Adrenal gland (tissue), 19 donors: ENCODE measurements around the gene SPG11. TPM values are rescaled to one million over a fixed set of nuclear protein-coding genes. Genes with fewer than 3 reads are reported as not detected.

Experiments
- DNase-seq, 7 donors: peaks; one replicate each; pipeline ENCODE4 v3.0.0-alpha.2; 2019 to 2020
- H3K27ac ChIP-seq, 5 donors: fragments of 200-600 bp; sonication (generic) in 4 of 5; 1 replicate in 3 of 5; 2 replicates in 2 of 5; pipeline versions ENCODE4 v1.5.1 to v1.8.0; 2016 to 2020; ENCODE audit warnings: mild to moderate bottlenecking in 1 of 5
- H3K27me3 ChIP-seq: fragments of 200-600 bp; 2 replicates; pipeline ENCODE4 v1.8.0; 2021
- H3K36me3 ChIP-seq, 2 donors: fragments of 200-600 bp; replicated peaks in 1 of 2; 1 replicate in 1 of 2; 2 replicates in 1 of 2; pipeline versions ENCODE4 v1.5.1 to v1.8.0; 2018 to 2022
- H3K4me1 ChIP-seq, 2 donors: fragments of 200-600 bp; replicated peaks in 1 of 2; 1 replicate in 1 of 2; 2 replicates in 1 of 2; pipeline versions ENCODE4 v1.5.1 to v1.8.0; 2018 to 2021
- H3K4me3 ChIP-seq, 4 donors: fragments of 200-600 bp; sonication (generic) in 3 of 4; one replicate each; pipeline ENCODE4 v1.5.1; 2016 to 2018
- H3K9me3 ChIP-seq, 3 donors: fragments of 200-600 bp; sonication (generic) in 1 of 3; replicated peaks in 1 of 3; 1 replicate in 2 of 3; 2 replicates in 1 of 3; pipeline versions ENCODE4 v1.5.1 to v1.8.0; 2016 to 2021
- POLR2A ChIP-seq, 2 donors: fragments of 450-650 bp; IDR thresholded peaks; one replicate each; pipeline ENCODE4 v1.6.1; 2017; ENCODE audit warnings: antibody characterized with exemption in 2 of 2, mild to moderate bottlenecking in 2 of 2, moderate library complexity in 1 of 2
- WGBS, 4 donors: extraction: QIAGEN DNeasy Blood & Tissue Kit in 2 of 4; methylation state at CpG; one replicate each; pipeline versions ENCODE4 v1.1.5 to v1.1.7; 2013 to 2017; 5-methylcytosine and 5-hydroxymethylcytosine counted together
- intact Hi-C, 2 donors: fragments of 100-400 bp; cut with DNase I; formaldehyde crosslinking; loops; one replicate each; pipeline versions ENCODE4 v1.14.1 to v1.15.0; 2022 to 2023
- long read RNA-seq, 10 donors: library from polyadenylated mRNA in 3 of 10; unstranded in 2 of 10; stranded (forward) in 1 of 10; transcript quantifications; one replicate each; pipeline ENCODE4 v2.0.0 and lab custom pipeline, GENCODE V29; 2021 to 2026
- polyA plus RNA-seq, 3 donors: library from polyadenylated mRNA; stranded (reverse); fragments of 200-250 nt in 2 of 3; fragments of 350-450 nt in 1 of 3; fragmentation: Illumina TruSeq in 1 of 3; extraction: RNeasy Lipid Tissue Mini Kit (QIAGEN cat#74804) in 1 of 3; gene quantifications; one replicate each; pipeline ENCODE4 v1.2.3, GENCODE V29; 2013 to 2014
- total RNA-seq, 9 donors: library from RNA; depleted of rRNA in 4 of 9; stranded (reverse); fragments of >200 nt in 4 of 9; fragments of 120-200 nt in 1 of 9; fragmentation: NEBNext Ultra II Directional in 1 of 9; extraction: Animal tissue kit (Norgen Biotek cat#: 25700) in 1 of 9; gene quantifications; one replicate each; pipeline versions ENCODE4 v1.1.0 to v1.2.4, GENCODE V29; 2013 to 2023
- TF ChIP-seq, protein P1 (sequence below), 6 experiments: fragments of 450-650 bp in 4 of 6; fragments of 200-600 bp in 2 of 6; sonication (generic) in 1 of 6; IDR thresholded peaks; 1 replicate in 5 of 6; 2 replicates in 1 of 6; pipeline versions ENCODE4 v1.5.1 to v1.8.0; 2016 to 2021; ENCODE audit warnings: antibody characterized with exemption in 6 of 6, mild to moderate bottlenecking in 2 of 6, moderate library complexity in 1 of 6
- donor health status: healthy with polysubstance abuse.
- donor health status: Bipolar disorder and iron deficiency.
- donor health status: DM: yes; HTN: yes; CAD: no.
- donor health status: DM: no; HTN: no; CAD: no.
- donor health status: DM: no; HTN: no; CAD: no.
- donor health status: DM: yes; HTN: yes; CAD: no.

Gene SPG11, protein sequence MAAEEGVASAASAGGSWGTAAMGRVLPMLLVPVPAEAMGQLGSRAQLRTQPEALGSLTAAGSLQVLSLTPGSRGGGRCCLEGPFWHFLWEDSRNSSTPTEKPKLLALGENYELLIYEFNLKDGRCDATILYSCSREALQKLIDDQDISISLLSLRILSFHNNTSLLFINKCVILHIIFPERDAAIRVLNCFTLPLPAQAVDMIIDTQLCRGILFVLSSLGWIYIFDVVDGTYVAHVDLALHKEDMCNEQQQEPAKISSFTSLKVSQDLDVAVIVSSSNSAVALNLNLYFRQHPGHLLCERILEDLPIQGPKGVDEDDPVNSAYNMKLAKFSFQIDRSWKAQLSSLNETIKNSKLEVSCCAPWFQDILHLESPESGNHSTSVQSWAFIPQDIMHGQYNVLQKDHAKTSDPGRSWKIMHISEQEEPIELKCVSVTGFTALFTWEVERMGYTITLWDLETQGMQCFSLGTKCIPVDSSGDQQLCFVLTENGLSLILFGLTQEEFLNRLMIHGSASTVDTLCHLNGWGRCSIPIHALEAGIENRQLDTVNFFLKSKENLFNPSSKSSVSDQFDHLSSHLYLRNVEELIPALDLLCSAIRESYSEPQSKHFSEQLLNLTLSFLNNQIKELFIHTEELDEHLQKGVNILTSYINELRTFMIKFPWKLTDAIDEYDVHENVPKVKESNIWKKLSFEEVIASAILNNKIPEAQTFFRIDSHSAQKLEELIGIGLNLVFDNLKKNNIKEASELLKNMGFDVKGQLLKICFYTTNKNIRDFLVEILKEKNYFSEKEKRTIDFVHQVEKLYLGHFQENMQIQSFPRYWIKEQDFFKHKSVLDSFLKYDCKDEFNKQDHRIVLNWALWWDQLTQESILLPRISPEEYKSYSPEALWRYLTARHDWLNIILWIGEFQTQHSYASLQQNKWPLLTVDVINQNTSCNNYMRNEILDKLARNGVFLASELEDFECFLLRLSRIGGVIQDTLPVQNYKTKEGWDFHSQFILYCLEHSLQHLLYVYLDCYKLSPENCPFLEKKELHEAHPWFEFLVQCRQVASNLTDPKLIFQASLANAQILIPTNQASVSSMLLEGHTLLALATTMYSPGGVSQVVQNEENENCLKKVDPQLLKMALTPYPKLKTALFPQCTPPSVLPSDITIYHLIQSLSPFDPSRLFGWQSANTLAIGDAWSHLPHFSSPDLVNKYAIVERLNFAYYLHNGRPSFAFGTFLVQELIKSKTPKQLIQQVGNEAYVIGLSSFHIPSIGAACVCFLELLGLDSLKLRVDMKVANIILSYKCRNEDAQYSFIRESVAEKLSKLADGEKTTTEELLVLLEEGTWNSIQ (N-terminal part only)
- total RNA-seq: 100 to 1,000 TPM in 1 of 9 donors, 10 to 100 TPM in 8; 48.5 to 122 (median 78.6) TPM
- 10 to 100 TPM; 43.0 to 76.1 (median 66.3) TPM for polyA plus RNA-seq
- long read RNA-seq, donor 1, partial matches to known transcripts: 6 of 6 reads
- long read RNA-seq, donor 1, other reads (novel, unspliced or antisense): 0 of 6 reads
- long read RNA-seq, donor 2, partial matches to known transcripts: 41 of 42 reads
- long read RNA-seq, donor 2, other reads (novel, unspliced or antisense): 0 of 42 reads
- long read RNA-seq, donor 3, partial matches to known transcripts: 0 of 2 reads
- long read RNA-seq, donor 3, other reads (novel, unspliced or antisense): 0 of 2 reads
- long read RNA-seq, donor 4, partial matches to known transcripts: 3 of 8 reads
- long read RNA-seq, donor 4, other reads (novel, unspliced or antisense): 3 of 8 reads
- long read RNA-seq, donor 5, full-length matches to known transcripts: 3 of 19 reads
- long read RNA-seq, donor 5, partial matches to known transcripts: 8 of 19 reads
- long read RNA-seq, donor 5, other reads (novel, unspliced or antisense): 8 of 19 reads
- long read RNA-seq, donor 6, partial matches to known transcripts: 5 of 6 reads
- long read RNA-seq, donor 6, other reads (novel, unspliced or antisense): 0 of 6 reads
- long read RNA-seq, donor 7: 0 reads
- long read RNA-seq, donor 8, partial matches to known transcripts: 0 of 2 reads
- long read RNA-seq, donor 8, other reads (novel, unspliced or antisense): 0 of 2 reads
- long read RNA-seq, donor 9: 0 reads
- long read RNA-seq, donor 10, partial matches to known transcripts: 0 of 2 reads
- long read RNA-seq, donor 10, other reads (novel, unspliced or antisense): 0 of 2 reads

DNA sequence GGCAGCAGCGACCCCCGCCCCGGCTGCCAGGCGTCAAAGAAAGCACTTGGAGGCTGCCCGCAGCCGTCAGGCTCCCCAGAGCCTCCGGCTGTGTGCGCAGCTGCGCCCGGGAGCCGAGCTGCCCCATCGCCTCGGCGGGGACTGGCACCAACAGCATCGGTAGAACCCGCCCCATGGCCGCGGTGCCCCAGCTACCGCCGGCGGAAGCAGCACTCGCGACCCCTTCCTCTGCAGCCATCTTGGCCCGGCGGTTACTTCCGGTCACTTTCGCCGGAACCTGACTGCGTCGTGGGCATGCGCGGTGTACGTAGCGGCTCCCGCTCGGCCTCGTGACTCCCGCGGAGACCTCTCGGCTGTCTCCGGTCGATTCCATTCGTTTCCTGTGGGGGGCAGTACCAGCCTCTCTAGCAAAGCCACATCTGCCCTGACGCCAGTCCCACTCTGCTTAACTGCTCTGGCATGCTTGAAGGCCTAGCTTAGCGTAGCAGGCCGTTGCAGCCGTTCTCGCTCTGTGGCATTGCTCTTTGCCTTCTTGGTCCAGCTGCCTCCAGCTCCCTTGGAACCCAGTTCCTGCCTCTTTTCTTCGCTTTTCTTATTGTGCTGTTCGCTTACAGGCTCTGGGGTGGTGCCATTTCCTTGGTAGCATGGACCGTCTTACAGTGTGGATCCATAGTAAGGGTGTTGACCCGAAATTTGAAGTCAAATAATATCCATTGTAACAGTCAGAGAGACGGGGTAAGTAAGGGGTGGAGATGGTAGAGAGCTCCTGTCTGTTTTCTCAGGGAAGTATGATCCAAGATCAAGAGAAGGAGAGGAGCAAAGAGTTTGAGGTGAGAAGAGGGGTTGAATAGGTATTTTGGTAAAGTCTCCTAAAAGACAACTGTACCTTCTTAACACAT is at the start of gene SPG11:
TSS of gene SPG11 (minus strand) at position 253 of the 899 bp plus-strand sequence. CDS start at position 238, 15 bp downstream.
- Histone ChIP-seq H3K4me1 (peaks cover 9 to 20% of the 10 kb centered on the region in 2 donors), H3K27me3 (no peaks in the 10 kb centered on the region), H3K4me3 (peak within 1 kb of the TSS; percentile 57 to 98 (median 83)), H3K9me3 (no peaks in the 10 kb centered on the region), H3K36me3 (peaks cover 0 to 14% of the 10 kb centered on the region in 2 donors), H3K27ac (peak within 1 kb of the TSS; percentile 94 to 99 (median 96))
- TF ChIP-seq, protein P1, sequence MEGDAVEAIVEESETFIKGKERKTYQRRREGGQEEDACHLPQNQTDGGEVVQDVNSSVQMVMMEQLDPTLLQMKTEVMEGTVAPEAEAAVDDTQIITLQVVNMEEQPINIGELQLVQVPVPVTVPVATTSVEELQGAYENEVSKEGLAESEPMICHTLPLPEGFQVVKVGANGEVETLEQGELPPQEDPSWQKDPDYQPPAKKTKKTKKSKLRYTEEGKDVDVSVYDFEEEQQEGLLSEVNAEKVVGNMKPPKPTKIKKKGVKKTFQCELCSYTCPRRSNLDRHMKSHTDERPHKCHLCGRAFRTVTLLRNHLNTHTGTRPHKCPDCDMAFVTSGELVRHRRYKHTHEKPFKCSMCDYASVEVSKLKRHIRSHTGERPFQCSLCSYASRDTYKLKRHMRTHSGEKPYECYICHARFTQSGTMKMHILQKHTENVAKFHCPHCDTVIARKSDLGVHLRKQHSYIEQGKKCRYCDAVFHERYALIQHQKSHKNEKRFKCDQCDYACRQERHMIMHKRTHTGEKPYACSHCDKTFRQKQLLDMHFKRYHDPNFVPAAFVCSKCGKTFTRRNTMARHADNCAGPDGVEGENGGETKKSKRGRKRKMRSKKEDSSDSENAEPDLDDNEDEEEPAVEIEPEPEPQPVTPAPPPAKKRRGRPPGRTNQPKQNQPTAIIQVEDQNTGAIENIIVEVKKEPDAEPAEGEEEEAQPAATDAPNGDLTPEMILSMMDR (IDR thresholded peaks at IDR 0.05): peak; percentile 87 to 99 (median 98)
- peak; percentile 81 to 96 for TF ChIP-seq POLR2A (IDR thresholded peaks at IDR 0.05)
- intact Hi-C loops: loop anchor here in 1 of 2 donors (10.0 kb wide), 1 partner anchor 71 kb away; the partner anchor contains the start of gene TRIM69
- 8 to 17% (median 12%) methylated on average over 29 to 53 of the region's 53 CpGs for WGBS, 4 donors
- DNase-seq: peak; percentile 98 to 99 (median 99)

DNA sequence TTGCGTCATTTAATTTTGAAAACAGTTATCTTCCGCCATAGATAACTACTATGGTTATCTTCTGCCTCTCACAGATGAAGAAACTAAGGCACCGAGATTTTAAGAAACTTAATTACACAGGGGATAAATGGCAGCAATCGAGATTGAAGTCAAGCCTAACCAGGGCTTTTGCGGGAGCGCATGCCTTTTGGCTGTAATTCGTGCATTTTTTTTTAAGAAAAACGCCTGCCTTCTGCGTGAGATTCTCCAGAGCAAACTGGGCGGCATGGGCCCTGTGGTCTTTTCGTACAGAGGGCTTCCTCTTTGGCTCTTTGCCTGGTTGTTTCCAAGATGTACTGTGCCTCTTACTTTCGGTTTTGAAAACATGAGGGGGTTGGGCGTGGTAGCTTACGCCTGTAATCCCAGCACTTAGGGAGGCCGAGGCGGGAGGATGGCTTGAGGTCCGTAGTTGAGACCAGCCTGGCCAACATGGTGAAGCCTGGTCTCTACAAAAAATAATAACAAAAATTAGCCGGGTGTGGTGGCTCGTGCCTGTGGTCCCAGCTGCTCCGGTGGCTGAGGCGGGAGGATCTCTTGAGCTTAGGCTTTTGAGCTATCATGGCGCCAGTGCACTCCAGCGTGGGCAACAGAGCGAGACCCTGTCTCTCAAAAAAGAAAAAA is 49.0 kb upstream of the SPG11 start:
- Histone ChIP-seq H3K4me1 (peaks cover 5 to 47% of the 10 kb centered on the region in 2 donors), H3K36me3 (peaks cover 0 to 25% of the 10 kb centered on the region in 2 donors), H3K4me3 (peak overlapping the region in 3 of 4 donors; percentile 92 to 98 (median 96)), H3K9me3 (no peaks in the 10 kb centered on the region), H3K27ac (peak overlapping the region; percentile 97 to 99 (median 99)), H3K27me3 (no peaks in the 10 kb centered on the region)
- DNase-seq: peak; percentile 66 to 85 (median 80)
- TF ChIP-seq, protein P1 (IDR thresholded peaks at IDR 0.05): no peak
- TF ChIP-seq POLR2A (IDR thresholded peaks at IDR 0.05): peak in 1 of 2 donors; percentile 28
- intact Hi-C loops: no loop called here
- WGBS, 4 donors: 2 to 9% (median 7%) methylated on average over 23 to 24 of the region's 24 CpGs
